ENCODE measurements around the gene CACNB1. TPM values are rescaled to one million over a fixed set of nuclear protein-coding genes. Genes with fewer than 3 reads are reported as not detected.
A peak's percentile ranks its signal among the peaks of the same experiment; 100 is the strongest.

The CACNB1 gene
- polyA plus RNA-seq, 4 donors, result 8.0 to 14.7 (median 8.4) TPM

DNA sequence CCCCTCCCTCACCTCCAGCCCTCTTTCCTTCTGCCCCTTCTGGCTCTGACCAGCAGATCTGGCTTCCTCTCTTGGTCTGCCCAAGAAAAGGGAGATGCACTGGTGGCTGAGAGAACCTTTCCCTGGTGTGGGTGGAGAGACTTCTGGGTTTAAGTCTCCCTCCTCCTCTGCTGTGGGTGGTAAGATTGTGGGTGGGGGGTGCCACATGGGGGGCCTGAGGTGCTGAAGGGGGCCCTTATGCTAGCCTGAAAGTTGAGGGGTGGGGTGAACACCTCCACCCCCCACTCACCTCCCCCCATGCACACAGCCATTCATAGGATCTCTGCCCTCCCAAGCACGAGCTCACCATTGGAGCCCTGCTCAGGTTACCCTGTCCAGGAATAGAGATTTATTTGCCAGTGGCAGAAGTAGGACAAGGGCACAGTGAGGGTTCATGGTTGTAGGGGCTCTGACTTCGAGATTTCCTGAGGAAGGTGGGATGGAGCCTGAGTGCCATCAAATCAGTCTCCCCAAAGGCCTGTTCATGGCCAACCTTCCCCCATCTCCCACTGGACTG lies 30.0 kb upstream of the CACNB1 start:
- no peak for DNase-seq (ENCODE audit: low read depth in 4 of 4, low spot score in 3 of 4)

DNA sequence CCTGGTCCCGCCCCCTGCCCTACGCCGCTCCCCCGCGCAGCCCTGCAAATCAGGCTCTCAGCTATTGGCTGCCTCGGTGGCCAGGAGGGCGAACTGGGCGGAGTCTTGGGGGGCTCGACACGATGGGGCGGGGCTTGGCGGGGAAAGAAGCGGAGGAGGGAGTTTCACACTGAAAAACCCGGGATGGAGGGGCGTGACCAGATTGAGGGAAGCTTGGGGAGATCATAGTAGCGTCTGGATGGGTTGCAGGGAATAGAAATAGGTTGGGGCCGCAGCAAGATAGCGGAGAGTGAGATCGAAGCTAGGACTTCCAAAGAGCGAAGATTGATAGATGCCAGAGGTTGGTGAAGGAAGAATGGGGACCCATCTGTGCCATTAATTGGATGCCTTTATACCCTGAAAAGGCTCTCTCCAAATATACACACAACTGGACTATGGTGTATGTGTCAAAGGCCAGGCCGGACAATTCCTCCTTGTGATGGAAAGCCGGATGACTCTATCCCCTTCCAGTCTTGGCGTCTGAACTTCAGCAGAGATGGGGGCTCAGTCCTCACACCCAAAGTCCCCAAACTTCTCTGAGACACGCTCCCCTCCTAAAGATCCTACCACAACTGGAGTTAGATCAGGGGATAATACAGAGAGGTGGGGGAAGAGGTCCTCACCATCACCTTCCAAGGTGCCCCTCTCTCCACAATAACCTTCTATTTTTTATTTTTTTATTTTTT lies 28.7 kb upstream of the CACNB1 start:
- DNase-seq (ENCODE audit: low read depth in 4 of 4, low spot score in 3 of 4), result peak; percentile 70 to 78 (median 76)

DNA sequence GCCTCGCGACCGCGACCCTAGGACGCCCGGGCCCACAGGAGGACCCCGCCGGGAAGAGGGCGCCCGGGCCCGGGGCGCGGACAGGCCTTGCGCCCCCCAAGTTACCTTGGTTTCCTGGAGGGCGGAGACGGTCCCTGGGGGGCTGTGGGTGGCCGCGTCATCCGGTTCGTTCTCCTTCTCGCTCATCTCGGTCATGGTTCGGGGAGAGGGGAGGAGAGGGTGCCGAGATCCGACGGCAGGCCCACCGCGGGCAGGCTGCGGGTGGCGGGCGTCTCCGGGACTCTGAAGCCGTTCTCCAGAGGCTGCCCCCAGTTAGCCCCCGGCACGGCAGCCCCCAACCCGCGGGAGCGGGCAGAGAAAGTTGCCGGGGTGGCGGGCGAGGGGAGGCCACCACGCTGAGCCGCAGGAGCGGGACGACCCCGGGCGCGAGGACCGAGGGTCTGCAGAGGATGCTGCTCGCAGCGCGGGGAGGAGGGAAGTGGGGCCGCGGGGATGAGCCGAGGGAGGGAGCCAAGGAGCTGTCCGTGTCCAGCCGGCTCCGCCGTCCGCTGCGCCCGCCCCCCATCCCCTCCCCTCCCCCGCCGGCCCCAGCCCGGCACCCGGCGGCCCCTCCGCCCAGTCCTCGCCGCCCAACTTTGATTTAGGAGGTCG lies 28.0 kb upstream of the CACNB1 start, which contains the start of gene STAC2:
TSS of gene STAC2 (minus strand) at position 638 of the 651 bp plus-strand sequence. CDS start at position 195, 443 bp downstream.
- DNase-seq (ENCODE audit: low read depth in 4 of 4, low spot score in 3 of 4), result no peak

DNA sequence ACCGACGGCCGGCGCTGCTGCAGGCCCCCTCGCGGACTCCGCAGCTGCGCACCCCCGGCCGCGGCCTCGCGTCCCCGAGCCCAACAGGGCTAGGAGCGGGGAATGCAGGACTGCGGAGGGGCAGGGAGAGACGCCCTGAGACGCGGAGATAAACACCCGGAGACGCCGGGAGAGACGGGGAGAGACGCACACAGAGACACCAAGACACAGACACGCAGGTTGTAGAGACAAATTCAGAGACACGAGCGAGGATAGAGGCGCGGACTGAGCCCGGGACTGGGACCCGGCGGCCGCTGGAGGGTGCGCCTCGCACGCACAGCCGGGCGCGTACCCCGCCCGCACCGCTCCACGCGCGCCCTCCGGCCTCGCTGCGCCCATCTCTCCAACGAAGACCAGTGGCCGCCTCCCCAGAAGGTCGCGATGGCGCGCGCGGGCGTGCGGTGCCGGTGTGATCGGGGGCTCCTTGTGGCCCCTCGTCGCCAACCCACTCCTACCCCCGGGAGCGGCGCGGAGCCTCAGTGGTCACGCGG lies 27.4 kb upstream of the CACNB1 start:
- DNase-seq (ENCODE audit: low read depth in 4 of 4, low spot score in 3 of 4), result no peak

DNA sequence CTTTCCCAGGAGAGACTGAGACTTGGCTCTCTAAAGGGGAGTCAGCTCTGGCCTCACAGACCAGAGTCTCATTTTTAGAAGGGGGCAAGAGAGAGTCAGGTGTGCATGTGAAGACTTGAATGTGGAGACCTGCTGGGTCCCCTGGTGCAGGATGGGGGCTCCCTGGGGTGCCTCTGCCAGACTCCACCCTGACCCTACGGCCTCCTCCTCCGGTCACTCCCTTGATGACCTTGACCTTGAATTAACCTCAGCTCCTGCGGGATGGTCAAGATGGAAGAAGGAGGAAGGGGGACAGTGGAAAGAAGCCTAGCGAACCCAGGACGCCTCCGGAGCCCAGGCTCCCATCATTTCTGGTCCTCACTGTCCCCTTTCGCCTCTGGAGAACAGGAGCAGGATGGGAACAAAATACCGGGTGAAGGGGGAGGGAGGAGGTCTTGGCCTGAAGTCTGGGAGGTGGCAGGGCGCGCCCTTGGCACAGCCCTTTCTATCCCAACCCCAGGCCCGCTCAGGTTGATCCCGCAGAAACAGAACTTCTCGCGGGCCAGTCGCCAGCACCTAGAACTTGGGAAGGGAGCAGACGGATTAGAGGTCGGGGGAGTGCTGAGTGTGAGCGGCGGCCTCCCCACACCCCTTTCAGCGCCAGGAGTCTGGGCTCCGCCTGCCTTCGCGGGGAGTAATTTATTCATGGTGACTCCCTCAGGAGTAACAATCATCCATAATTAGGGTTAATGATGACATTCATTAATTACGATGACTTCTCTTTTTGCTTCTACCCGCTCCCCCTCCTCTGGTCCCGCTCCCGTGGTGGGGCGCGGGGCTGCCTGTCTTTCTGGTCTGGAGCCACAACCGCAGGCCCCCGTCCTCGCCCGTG lies 26.7 kb upstream of the CACNB1 start:
- DNase-seq (ENCODE audit: low read depth in 4 of 4, low spot score in 3 of 4), result no peak

DNA sequence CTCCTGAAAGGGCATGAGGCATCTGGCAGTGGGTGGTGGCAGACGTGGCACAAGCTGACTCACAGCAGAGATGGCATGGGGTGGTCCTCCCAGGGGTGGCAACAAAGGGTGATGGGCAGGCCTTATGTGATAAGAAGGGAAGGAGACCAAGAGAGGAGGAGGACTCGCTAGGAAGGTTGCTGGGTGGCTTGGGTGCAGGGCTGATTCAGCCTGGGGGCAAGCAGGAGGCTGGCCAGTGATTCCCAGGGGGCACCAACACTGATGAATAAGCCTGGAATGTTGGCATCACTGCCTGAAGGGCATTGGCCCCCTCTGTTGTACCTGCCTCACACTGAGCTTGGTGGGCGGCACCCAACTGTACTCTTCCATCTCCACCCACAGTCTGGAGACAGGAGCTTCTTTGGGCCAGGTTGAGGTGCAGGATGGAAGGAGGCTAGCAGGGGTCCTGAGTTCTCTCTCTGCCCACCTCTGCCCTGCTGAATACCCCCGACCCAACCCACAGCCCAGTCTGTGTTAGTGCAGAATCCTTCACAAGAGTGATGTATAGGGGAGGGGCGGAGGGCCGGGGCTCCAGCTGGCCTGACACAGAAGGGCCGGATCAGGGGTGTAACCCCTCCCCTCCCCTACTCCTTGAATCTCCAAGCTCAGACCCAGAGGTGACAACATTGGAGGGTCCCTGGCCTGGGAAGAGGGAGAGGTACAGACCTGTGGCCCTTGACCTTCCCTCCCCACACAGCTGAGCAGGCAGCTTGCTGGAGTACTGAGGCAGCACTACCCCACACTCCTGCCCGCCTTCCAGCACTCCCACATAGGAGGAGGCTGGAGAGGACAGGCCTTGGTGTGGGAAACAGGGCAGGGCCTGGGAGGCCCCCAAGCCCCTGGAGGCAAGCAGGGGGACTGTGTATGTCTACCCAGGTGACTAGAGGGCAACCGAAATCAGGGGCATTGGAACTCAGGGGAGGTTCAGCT lies 25.7 kb upstream of the CACNB1 start:
- DNase-seq (ENCODE audit: low read depth in 4 of 4, low spot score in 3 of 4), result no peak

DNA sequence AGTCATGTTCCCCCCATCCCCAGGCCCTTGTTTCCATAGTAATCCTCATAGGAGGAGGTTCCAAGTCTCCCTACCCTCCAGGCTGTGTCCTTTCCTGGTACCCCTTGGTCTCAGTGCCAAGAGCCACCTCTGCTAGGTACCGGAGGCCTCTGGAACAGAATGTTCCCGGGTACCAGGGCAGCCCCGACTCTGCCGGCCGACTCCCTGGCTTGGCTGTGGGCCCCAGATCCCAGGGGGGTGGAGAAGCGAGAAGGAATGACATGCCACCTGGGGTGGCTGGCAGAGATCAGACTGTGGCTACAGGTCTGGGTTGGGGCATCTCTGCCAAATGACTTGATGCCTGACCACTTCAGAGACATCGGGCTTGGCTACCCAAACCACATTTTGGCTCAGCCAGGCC lies 24.7 kb upstream of the CACNB1 start:
- DNase-seq (ENCODE audit: low read depth in 4 of 4, low spot score in 3 of 4), result no peak

DNA sequence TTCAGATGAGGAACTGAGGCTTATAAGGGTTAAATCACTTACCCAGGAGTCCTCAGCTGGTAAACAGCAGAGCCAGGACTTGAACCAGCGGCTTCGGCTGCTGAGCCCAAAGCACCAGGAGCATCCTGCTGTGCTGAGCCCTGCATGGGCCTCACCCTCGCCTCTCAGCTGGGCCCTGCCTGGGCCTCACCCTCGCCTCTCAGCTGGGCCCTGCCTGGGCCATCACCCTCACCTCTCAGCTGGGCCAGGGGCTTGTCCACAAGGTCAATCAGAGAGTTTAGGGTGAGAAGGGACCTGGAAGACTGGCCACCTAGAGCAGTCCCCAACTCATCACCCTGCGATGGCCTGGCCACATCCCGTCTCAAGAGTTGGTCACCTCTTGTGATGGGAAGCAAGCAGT lies 24.1 kb upstream of the CACNB1 start:
- no peak for DNase-seq (ENCODE audit: low read depth in 4 of 4, low spot score in 3 of 4)

DNA sequence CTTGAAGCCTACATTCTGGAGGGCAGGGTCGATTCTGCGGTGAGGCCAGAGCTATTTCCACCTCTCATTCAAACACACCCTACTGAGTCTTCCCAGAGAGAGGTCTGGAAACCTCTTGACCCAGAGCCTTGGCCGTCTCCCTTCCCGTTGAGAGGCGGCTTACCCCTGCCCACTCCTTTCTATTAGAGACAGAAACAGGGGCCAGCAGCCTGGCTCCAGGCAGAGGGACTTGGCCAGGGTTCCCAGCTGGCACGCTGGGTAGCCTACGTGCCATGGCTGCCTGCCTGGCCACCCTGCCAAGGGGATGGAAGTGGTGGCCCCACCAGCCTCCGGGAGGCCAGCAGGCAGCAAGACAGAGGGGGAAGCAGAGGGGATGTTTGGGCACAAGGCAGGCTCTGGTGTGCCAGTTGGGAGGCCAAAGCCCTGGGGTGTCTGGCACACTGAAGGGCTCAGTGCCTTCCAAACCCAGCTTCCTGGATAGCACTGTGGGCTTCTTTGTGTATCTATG lies 22.2 kb upstream of the CACNB1 start:
- no peak for DNase-seq (ENCODE audit: low read depth in 4 of 4, low spot score in 3 of 4)

DNA sequence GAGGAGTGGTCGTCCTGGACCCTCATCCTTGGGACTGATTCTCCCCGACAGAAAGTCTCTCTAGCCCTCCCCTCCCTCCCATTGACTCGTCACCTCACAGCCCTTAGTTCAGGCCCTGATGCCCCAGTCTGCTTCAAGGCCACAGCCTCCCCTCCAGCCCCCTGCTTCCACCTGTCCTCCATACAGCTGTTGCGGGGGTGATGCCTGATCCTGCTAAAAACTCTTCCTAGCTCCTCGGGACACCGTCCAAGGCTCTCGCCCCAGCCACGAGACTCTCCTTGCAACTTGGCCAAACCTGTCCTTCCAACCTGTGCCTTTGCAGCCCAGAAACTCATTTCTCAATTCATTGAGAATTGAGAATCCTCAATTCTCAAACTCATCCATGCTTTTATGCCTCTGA lies 21.4 kb upstream of the CACNB1 start:
- no peak for DNase-seq (ENCODE audit: low read depth in 4 of 4, low spot score in 3 of 4)

DNA sequence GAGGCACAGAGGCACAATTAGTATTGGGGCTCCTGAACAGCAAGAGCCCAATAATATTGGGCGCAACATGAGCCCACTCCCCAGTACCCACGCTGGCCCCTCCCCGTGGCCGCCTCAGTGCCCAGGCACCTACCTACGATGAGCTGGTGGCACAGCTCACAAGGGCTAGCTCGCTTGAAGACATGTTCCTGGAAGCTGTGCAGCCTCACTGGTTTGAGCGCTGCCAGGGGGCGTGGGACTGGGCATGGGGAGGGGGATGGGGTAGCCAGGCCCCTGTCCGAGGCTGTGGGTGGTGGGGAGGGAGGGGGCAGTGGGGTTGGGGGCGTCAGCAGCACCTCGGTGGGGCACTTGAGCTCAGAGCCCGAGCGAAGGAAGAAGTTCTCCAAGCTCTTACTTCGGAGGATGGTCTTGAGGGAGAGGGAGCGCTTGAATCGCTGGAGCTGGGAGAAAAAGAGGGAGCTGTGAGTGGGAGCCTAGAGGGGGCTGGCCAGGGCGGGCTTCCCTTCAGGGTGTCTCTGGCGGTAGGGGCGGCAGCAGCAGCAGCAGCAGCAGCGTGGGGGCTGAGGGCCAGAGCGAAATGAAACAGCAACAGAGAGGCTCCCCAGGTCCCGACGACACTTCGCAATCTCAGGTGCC lies 20.4 kb upstream of the CACNB1 start:
- no peak for DNase-seq (ENCODE audit: low read depth in 4 of 4, low spot score in 3 of 4)

DNA sequence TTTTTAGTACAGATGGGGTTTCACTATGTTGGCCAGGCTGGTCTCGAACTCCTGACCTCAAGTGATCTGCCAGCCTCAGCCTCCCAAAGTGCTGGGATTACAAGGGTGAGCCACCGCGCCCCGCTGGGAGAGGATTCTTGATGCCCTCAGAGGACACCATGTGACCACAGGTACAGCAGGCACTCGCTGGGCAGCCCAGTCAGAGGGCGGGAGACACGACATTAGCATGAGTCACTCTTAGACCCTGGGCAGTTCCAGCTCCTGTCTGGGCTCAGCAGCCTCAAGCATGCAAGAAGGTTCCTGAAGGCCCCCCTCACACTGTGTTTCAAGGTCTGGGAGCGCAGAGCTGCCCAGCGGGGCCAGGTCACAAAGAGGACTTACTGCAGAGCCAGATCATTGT lies 16.4 kb upstream of the CACNB1 start:
- DNase-seq (ENCODE audit: low read depth in 4 of 4, low spot score in 3 of 4), result no peak

DNA sequence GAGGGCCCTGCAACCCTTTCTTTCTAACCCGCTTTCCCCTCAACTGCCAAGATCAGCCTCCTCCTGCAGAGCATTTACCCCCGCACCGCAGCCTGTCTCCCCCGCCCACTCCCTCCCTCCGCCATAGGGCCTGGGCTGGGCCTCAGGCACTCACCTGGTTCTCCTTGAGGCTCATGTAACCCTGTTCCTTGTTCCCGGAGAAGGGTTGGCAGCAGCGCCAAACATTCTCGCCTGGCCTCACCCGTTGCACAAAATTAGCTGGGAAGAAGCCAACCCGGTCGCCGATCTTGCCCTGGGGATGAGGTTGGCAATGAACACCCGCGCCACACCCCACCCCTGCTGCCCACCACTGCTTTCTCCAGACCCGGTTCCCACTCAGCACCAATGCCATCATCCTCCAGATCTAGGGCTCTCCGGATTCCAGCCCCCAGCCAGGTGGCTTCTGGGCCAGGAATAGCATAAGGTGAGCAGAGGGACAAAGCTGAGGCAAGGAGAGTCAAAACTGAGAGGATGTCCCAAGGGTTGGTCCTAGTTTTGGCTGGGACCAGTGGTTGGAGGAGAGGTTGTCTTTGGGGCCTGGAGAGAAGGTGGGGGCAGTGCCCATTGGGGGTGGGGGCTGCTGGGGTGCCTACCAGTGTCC lies 15.5 kb upstream of the CACNB1 start:
- no peak for DNase-seq (ENCODE audit: low read depth in 4 of 4, low spot score in 3 of 4)

DNA sequence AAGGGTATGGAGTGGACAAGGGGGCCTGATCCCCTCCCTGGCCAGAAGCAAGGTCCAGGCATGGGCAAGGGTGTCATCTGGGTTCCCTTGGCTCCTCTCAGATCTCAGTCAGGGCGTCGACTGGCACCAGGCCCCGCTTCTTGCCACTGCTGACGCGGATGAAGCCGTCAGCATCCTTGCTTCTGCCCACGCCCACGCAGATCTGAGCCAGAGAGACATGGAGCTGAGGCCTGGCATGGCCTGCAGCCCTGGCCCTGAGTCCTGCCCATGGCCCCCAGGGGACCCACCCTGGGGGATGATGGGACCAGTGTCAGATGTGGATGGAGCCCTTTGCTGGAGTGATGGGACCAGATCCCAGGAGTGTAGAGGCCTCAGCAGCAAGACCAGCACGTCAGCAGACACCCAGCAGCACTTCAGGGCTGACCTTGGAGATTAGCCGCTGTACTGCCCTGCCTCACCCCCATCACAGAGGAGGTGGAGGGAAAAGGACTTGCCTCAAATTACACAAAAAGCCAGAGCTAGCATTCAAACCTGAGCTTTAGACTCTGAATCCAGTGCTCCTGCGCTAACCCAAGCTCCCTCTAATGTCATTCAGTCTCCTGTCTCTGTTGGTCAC lies 14.8 kb upstream of the CACNB1 start:
- DNase-seq (ENCODE audit: low read depth in 4 of 4, low spot score in 3 of 4), result no peak

DNA sequence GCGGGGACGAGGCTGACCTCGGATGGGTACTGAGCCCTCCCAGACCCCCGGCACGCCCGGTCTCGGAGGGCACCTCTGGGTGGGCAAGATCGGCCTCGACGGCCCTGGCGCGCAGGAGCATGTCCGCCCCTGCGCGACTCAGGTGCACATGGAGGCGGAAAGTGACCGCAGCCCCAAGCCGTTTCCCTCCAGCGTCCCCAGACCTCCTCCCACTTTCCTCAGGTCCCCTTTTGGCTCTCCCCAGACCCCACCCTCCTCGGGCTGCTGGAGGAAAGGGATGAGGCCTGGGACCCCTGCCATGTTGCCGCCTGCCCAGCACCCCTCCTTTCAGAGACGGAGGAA lies 12.6 kb upstream of the CACNB1 start:
- DNase-seq (ENCODE audit: low read depth in 4 of 4, low spot score in 3 of 4), result no peak

DNA sequence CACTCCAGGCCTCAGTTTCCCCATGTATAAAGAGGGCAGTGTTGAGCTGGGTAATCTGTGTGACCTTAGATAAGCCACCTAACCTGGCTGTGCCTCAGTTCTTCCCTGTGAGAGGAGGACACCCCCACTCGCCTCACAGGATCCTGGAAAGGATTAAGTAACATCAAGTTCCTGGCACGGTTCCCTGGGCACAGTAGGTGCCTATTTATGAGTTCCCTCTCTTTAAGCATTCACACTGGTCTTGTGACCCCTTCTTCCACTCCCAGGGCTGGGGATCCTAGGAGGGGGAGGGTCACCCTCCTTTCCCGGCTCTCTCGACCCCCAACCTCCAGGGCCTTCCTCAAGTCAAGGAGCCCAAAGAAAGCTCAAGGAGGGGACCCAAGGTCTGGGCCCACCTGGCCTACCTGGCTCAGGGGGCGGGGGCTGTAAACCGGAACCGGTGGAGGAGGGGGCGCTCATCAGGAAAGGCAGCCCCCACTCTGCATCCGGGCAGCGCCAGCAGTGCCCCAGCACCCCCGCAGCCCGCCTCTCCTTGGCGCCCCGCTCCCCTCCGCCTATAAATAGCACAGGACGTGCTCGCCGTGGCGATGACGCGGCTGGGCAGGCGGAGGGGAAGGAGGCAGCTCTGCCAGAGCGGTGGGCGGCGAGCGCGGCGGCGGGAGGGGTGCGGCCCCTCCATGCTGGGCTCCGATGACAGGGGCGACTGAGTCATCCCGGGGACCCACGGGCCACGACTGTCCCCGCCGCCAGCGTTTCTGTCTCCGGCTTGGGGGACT lies 12.0 kb upstream of the CACNB1 start:
- no peak for DNase-seq (ENCODE audit: low read depth in 4 of 4, low spot score in 3 of 4)

DNA sequence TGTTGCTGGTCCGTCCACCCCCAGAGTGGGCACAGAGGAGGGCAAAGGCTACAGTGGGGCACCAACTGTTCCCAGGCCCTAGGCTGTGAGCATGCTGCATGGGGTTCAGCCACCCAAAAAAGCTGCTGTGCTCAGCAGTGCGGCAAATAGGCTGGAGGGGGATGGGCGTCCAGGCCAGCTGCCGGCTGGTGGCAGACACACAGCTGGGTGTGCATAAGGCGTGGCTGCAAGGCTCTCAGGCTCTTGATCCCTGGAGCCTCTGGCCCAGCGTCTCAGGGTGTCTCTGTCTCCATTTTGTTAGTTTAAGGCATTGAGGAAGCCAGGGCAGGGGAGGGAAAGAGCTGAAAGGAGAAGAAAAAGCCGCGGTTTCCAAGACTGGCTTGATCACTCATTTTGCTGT lies 11.4 kb upstream of the CACNB1 start:
- DNase-seq (ENCODE audit: low read depth in 4 of 4, low spot score in 3 of 4), result no peak

Data from left renal pelvis (tissue), 4 donors.